Esophagus muscularis mucosa (tissue), 3 donors: ENCODE data around the gene NRG2.

Experiments used
- CTCF ChIP-seq, 3 experiments: fragments of 200-600 bp in 2 of 3; fragments of 450-650 bp in 1 of 3; sonication (generic) in 2 of 3; IDR thresholded peaks; one replicate each; pipeline ENCODE4 v1.5.1; 2017 to 2019; ENCODE audit warnings: antibody characterized with exemption in 3 of 3, mild to moderate bottlenecking in 2 of 3, moderate library complexity in 1 of 3
- POLR2A ChIP-seq: fragments of 450-650 bp; IDR thresholded peaks from one replicate; pipeline ENCODE4 v1.6.1; 2017; ENCODE audit warnings: antibody characterized with exemption, moderate library complexity, mild to moderate bottlenecking, low read depth

- TF ChIP-seq CTCF (IDR thresholded peaks at IDR 0.05) = no peak
- no peak for TF ChIP-seq POLR2A
Observed at GRCh38 chr5:139862803-139863202, 180.3 kb downstream of the NRG2 start.
